RWPE2 (cell line): ENCODE measurements around the gene SLC26A5.
"Not testable (repeated sequence)": the region's sequence is repeated elsewhere in the genome, so short reads cannot be mapped to it uniquely, and the experiment has no call there.

ENCODE experiments used
- ATAC-seq: fragments of 200-7000 bp; cut with Tn5 transposase; 3 replicates; pipeline ENCODE4 v1.9.1; 2021; ENCODE audit warnings: low read depth
- DNase-seq: peaks from one replicate; pipeline ENCODE4 v3.0.0-alpha.2; 2020; ENCODE audit warnings: low spot score
- H3K27ac ChIP-seq: fragments of 450-650 bp; 2 replicates; pipeline ENCODE4 v1.5.1; 2017; ENCODE audit warnings: mild to moderate bottlenecking; ENCODE audit not compliant: poor library complexity, severe bottlenecking
- H3K27me3 ChIP-seq: fragments of 250-450 bp; sonication (Bioruptor Pico); 2 replicates; pipeline ENCODE4 v1.5.1; 2021; ENCODE audit warnings: mild to moderate bottlenecking, moderate library complexity; ENCODE audit not compliant: insufficient read depth, poor library complexity, severe bottlenecking
- H3K36me3 ChIP-seq: fragments of 250-450 bp; sonication (Bioruptor Pico); 2 replicates; pipeline ENCODE4 v1.5.1; 2020; ENCODE audit warnings: low read depth, mild to moderate bottlenecking, moderate library complexity
- H3K4me1 ChIP-seq: fragments of 250-450 bp; sonication (Bioruptor Pico); 2 replicates; pipeline ENCODE4 v1.5.1; 2021; ENCODE audit warnings: mild to moderate bottlenecking, moderate library complexity; ENCODE audit not compliant: insufficient read depth, poor library complexity, severe bottlenecking
- H3K4me3 ChIP-seq: fragments of 250-450 bp; sonication (Bioruptor Pico); 2 replicates; pipeline ENCODE4 v1.5.1; 2021; ENCODE audit warnings: mild to moderate bottlenecking, moderate library complexity; ENCODE audit not compliant: severe bottlenecking
- H3K9me3 ChIP-seq: fragments of 250-450 bp; sonication (Bioruptor Pico); 2 replicates; pipeline ENCODE4 v1.5.1; 2021; ENCODE audit warnings: mild to moderate bottlenecking, moderate library complexity; ENCODE audit not compliant: severe bottlenecking
- CTCF ChIP-seq: fragments of 450-650 bp; IDR thresholded peaks from one replicate; pipeline ENCODE4 v1.5.1; 2017; ENCODE audit warnings: mild to moderate bottlenecking, moderate library complexity; ENCODE audit not compliant: poor library complexity, severe bottlenecking

The SLC26A5 gene

DNA sequence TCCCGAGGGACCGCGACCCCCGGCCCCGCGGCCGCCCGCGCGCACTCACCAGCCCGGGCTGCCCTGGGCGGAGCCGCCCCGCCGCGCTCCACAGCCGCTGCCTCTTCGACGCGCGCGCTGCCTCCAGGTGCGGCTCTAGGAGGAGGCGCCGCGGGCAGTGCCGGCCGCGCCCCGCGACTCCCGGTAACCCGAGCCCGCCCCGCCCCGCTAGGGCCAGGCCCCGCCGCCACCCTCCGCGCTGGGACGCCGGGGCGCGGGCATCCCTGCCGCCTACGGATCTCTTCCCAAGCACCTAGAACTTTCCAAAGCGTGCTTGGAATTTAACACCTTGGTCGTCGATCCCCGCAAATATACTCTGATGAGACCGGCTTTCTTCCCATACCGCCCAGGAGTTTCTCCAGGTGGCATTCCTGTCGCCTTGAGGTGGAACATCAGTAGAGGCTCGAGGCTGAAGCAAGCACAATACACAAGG is at the start of gene SLC26A5:
Gene SLC26A5, minus strand, starts transcription at position 159 of the 472 bp plus-strand sequence. CDS start 24,693 bp downstream, outside the sequence.
- DNase-seq, result peak; percentile 53
- H3K36me3 ChIP-seq, result no peaks in the 10 kb centered on the region
- peak; percentile 97 for ATAC-seq
- peaks cover 4% of the 10 kb centered on the region for H3K4me1 ChIP-seq
- H3K27ac ChIP-seq, result no peak within 1 kb of the TSS
- H3K27me3 ChIP-seq, result peaks cover 50% of the 10 kb centered on the region
- H3K9me3 ChIP-seq, result no peaks in the 10 kb centered on the region
- TF ChIP-seq CTCF, result no peak
- peak within 1 kb of the TSS; percentile 24 for H3K4me3 ChIP-seq

DNA sequence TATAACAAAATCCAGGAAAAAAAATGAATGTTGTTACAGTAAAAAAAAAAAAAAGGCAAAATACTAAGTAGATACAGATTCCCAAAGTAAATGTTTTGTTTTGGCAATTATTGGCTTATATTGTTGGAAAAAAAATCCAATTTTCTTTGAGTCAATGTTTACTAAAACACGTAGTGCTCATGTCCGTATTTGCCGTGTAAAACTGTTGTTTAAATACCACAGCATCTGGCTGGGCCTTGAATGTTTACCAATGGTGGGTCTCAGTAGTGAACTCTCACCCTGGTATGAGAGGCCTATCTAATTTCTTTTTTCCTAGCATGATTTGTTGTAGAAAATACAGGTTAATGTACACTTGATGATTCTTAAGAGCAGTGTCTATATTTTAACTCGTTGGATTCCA is 41.4 kb upstream of the SLC26A5 start:
- DNase-seq (no peak), ATAC-seq (no peak)
- no peak for TF ChIP-seq CTCF
- no peak overlapping the region for H3K4me3 ChIP-seq
- no peaks in the 10 kb centered on the region for H3K9me3 ChIP-seq
- H3K4me1 ChIP-seq, result no peaks in the 10 kb centered on the region
- H3K36me3 ChIP-seq, result no peaks in the 10 kb centered on the region
- H3K27me3 ChIP-seq, result peaks cover 5% of the 10 kb centered on the region
- H3K27ac ChIP-seq, result no peak overlapping the region

GRCh38 chr7:103486873-103487272 is 40.9 kb upstream of the SLC26A5 start:
- H3K27me3 ChIP-seq, ATAC-seq, H3K27ac ChIP-seq, H3K4me3 ChIP-seq, DNase-seq, H3K9me3 ChIP-seq, H3K4me1 ChIP-seq, H3K36me3 ChIP-seq: not testable (repeated sequence)

DNA sequence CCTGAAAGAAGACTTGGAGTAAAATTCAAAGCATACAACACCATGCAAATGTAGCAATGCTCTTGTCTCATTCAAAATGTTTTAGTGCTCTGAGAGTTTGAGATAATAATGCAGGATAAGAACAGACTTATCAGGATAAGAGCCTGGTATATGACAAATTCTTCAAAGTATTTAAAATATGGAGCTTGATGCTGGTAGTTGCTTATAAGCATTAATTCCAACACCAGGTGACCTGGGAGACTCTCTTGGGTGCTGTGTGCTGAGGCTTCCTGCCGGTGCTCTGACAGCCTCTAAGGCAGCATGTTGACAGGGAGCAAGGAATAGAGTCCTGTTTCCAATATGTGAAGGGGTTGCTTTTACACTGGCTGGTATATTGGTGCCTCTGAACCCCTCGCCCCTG is 34.8 kb upstream of the SLC26A5 start:
- no peaks in the 10 kb centered on the region for H3K4me1 ChIP-seq
- no peaks in the 10 kb centered on the region for H3K9me3 ChIP-seq
- ATAC-seq, result no peak
- no peaks in the 10 kb centered on the region for H3K36me3 ChIP-seq
- H3K27me3 ChIP-seq, result peaks cover 15% of the 10 kb centered on the region
- H3K4me3 ChIP-seq, result no peak overlapping the region
- DNase-seq, result no peak
- H3K27ac ChIP-seq, result no peak overlapping the region
- no peak for TF ChIP-seq CTCF

DNA sequence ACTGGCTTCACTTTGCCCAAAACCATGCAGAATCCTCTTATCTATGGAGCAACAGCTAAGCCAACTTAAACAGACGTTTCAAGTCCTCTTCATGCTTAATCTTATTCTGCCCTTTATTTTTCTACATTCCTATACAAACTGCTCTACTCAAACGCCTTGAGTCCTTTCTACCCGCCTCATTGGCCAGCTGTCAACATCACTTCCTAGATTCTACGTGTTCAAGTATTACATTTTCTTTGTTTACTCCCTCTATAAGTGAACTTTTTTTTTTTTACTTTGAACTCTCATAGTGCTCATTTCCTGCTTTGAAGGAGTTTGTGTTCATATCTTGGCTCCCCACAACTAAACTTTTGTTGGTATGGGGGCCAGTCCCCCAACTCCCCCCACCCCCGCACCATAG is 28.9 kb upstream of the SLC26A5 start:
- no peak for DNase-seq
- TF ChIP-seq CTCF, result no peak
- Histone ChIP-seq H3K9me3 (no peaks in the 10 kb centered on the region), H3K4me3 (no peak overlapping the region), H3K27ac (no peak overlapping the region), H3K36me3 (no peaks in the 10 kb centered on the region), H3K27me3 (peaks cover 19% of the 10 kb centered on the region), H3K4me1 (no peaks in the 10 kb centered on the region)
- no peak for ATAC-seq
